Endometrial microvascular endothelial cells (primary cell): ENCODE results near the gene GNS. TPM values are rescaled to one million over a fixed set of nuclear protein-coding genes. Genes with fewer than 3 reads are reported as not detected.
"Not testable (repeated sequence)": the region's sequence is repeated elsewhere in the genome, so short reads cannot be mapped to it uniquely, and the experiment has no call there.

Experiments used
- in situ Hi-C: cut with HindIII; loops from 2 replicates; pipeline ENCODE4 v1.10.0; 2017; ENCODE audit warnings: low sequenced_read_pairs, low pct_unique_long_range_greater_than_20kb; ENCODE audit errors: inconsistent ontology term
- total RNA-seq: library from RNA; depleted of rRNA; stranded (reverse); fragments of >200 nt; gene quantifications from one replicate; pipeline ENCODE4 v1.2.3, GENCODE V29; 2015; ENCODE audit errors: inconsistent ontology term

The GNS gene
- total RNA-seq: 220 TPM

DNA sequence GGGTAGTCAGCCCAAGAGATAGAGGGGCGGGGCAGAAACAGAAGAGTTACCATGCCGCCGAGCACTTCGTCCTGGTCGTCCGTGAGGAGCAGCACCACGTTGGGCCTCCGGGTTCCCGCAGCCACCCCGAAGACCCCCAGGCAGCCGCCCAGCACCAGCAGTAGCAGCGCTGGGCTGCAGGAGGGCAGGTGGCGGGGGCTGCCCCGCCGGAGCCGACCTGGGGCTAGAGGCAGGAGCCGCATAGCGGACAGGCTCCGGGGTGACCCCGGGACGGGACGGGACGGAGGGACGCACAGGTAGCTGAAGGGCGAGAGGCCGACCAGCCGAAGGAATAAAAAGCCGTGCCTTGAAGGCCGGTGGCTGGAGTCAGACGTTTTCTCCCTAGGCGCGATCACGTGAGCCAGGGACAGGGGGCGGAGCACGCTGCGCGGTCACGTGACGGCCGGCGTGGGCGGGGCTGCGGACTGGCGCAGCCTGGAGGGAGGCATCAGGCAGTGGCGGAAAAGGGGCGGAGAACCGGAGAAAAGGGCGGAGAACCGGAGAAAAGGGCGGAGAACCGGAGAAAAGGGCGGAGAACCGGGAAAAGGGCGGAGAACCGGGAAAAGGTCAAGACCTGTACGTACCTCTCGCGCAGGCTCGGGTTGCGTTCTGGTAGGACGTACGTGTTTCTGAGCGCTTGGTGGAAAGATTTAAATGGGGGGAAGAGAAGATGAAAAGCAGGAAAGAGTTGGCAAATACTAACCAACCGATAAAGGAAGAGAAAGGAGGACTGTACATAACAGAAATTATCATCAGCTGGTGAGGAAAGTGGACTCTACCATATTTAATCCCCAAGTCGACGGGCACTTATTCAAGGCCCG lies at the start of gene GNS:
GNS (minus strand) TSS at position 372 of the 860 bp plus-strand sequence; CDS start at position 242, 130 bp downstream.
- in situ Hi-C loops: no loop called here

DNA sequence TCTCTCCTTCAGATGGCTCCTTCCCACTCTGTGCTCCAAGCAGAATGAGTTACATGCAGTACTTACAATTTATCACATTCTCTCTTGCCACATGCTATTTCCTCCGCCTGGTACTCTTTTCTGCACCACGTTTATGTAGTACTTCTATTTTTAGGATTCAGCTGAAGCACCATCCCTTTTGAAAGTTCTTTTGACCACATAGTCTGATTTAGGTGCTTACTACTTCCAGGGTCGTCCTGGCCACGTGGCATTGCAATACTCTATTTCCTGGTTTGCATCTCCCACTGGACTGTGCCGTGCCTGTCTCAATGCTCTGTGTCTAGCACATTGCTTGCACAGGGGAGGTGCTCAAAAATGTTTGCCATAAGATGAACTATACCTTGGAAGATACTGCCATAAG lies 48.9 kb upstream of the GNS start:
- in situ Hi-C loops: no loop called here

DNA sequence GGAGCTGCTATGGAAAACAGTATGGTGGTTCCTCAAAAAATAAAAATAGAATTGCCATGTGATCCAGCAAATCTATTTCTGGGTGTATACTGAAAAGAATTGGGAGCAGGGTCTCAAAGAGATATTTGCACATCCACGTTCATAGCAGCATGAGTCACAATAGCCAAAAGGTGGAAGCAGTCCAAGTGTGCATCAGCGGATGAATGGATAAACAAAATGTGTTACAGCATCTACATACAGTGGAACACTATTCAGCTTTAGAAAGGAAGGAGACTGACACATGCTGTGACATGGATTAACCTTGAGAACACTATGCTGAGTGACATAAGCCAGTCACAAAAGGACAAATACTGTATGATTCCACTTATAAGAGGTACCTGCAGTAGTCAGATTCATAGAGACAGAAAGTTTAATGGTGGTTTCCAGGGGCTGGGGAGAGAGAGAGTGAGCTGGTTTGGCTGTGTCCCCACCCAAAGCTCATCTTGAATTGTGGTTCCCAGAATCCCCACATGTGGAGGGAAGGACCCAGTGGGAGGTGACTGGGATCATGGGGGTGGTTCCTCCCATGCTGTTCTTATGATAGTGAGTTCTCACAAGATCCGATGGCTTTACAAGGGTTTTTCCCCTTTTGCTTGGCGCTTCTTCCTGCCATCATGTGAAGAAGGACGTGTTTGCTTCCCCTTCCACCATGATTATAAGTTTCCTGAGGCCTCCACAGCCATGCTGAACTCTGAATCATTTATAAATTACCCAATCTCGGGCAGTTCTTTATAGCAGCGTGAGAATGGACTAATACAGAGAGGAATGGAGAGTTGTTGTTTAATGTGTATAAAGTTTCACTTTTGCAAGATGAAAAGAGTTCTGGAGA lies 47.6 kb upstream of the GNS start:
- in situ Hi-C loops: no loop called here

DNA sequence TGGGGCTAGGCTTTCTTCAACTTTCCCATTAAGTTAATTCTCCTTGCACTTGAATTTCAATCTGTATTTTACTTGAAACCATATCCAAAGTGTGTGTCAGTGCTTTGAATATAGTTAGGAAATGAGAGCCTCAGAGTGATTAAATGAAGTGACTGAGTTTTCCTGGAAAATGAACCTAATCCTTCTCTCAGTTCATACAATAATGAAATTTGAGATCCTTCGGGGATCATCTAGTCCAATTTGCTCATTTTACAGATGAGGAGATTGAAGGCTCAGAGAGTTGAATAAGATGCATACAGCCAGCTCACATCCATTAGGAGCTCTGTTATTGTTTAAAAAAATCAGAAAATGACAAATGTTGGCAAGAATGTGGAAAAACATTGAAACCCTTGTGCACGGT lies 47.0 kb upstream of the GNS start:
- in situ Hi-C loops: no loop called here

DNA sequence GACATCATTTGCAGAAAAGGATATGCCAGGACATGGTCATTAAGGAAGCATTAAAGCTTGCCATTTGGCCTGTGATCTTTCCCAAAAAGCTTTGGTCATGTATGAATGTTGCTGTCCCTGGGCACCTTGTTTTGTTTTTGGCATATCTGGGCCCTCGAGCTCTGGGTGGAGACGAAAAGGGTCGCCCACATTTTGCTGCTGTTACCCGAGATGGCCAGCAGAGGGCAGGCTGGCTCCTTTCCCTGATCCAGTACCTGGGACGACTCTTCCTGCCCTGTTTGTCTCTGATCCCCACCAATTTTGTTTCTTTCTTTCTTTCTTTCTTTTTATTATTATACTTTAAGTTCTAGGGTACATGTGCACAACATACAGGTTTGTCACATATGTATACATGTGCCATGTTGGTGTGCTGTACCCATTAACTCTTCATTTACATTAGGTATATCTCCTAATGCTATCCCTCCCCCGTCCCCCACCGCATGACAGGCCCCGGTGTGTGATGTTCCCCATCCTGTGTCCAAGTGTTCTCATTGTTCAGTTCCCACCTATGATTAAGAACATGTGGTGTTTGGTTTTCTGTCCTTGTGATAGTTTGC lies 43.1 kb upstream of the GNS start:
- in situ Hi-C loops: not testable (repeated sequence)

DNA sequence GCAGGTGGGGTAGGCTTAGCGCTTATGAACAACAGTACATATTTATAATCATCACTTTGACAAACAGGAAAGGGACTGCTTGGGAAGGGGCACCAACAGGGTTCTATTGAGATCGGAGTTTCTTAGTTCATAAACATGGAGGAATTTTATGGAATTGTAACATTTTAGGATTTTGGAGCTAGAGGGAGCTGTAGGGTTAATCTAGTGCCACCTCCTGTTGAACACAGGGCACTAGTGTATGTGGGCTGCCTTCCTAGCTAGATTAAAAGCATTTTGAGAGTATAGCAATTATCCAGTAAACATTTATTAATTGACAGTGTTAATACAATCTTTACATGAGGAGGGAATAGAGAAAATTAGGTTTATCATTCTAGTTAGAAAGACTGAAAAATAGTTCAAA lies 42.2 kb upstream of the GNS start:
- in situ Hi-C loops: no loop called here

DNA sequence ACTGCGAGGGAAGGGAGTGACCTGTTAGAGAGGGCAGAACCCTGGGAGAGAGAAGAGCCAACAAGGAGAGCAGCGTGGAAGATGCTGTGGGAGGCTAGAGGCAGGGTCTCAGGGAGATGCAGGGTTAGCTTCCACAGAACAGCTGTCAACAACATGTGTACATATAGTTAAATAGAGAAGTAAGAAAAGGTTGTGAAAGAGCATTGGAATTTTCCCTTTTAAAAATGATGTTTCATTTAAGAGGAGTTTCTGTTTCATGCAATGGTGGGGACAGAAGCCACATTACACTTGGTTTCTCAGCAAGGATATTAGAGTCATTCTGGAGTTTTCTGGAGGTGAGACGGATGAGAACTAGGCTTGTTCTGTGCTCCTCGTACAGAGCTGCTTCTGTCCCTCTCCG lies 41.4 kb upstream of the GNS start:
- in situ Hi-C loops: no loop called here

DNA sequence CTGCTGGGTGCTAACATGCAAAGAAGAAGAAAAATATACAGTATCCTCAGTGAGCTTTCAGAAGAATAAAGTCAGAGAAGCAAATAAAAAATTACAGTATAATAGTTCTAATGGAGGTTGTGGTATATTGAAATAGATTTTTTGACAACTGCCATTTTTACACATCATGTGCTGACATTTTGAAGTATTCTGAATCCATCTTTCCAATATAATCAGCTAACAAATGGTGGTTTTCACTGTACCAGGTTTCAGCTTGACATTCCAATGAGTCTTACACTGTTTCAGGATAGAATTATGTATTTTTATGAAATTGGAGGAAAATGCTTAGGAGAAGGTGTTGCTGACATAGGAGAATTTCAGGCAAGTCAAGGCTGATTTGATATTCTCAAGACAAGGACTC lies 39.0 kb upstream of the GNS start:
- in situ Hi-C loops: no loop called here

DNA sequence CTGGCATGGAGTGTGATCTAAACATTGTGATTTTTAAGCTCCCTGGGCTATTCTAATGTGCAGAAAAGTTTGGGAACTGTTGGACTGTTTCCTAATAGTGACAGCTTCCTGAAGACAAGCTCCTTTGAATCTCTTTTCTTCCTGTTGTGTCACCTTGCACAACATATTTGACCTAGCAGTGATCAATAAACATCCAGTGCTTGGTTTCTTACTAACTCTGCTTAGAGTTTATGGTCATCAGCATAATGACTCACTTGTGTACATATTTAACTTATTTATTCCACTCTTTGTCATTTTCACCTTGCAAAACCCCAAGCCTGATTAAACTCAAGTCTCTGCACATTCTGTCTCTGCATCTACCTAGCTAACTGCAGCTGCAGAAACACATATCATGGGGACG lies 38.0 kb upstream of the GNS start:
- in situ Hi-C loops: no loop called here

DNA sequence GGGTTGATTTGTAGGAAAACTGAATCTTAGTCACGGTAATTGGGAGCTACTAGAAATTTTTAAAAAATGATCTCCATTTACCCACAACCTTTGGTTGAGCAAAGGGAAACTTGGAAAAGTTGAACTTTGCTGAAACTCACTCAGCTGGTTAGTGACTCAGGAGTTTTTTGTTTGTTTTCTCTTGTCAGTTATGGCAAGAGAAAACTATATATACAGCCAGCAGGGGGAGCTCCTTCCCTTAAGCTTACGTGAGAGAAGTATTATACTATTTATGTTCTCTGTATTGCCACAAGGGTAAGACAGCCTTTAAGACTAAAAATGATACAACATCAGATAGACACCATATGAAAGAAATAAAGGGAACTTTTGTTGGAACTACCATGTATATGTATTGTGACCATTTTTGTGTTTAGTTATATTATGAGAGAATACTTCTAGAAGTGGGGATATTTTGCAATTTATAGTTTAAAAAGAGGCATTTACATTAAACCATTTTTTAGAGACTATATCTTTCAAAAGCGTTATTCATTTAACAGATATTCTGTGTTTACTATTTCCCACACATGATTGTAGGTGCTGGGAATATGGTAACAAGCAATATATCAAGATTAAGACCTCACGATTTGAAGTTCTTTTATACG lies 37.1 kb upstream of the GNS start:
- in situ Hi-C loops: no loop called here

DNA sequence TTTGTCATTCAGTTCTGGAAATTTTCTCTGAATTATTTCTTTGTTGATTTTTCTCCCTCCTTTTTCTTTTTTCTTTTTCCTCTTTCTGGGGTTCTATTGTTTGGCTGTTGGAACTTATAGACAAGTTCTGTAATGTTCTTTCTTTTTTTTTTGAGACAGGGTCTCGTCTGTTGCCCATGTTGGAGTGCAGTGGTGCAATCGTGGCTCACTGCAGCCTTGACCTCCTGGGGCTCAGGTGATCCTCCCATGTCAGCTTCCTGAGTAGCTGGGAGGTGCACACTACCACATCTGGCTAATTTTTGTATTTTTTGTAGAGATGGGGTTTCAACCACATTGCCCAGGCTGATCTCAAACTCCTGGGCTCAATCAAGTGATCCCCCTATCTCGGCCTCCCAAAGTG lies 35.1 kb upstream of the GNS start:
- in situ Hi-C loops: no loop called here

DNA sequence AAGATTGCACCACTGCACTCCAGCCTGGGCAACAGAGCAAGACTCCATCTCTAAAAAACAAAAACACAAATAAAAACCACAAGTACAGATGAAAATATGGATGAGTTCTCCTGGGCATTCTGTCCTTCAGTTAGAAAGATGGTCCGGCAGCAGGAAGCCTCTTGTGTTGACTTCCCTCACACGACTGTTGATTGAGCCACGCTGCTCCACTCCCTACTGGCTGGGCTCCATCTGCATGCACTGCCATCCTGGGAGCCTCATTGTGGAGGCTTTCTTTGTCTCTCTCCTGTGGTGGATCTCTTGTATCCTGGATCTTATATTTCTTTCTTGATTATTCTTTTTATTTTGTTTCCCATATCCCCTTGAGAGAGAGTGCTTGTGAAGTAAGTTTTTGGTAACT lies 34.4 kb upstream of the GNS start:
- in situ Hi-C loops: no loop called here

DNA sequence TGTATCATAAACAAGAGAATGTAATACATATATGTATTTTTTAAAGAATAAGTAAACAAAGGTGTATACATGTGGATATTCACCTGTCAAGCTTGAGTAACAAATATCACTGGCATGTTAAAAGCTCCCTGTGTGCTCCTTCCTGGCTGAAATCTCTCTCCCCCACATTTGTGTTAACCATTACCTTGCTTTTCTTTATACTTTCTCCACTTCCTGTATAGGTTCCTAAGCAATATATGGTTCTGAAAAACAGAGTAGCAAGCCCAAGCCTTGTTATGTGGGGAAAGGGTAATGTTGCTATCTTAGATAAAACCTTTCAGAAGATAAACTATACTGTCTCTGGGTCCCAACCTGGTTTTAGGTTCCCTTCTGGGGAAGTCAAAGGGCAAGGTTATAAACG lies 32.9 kb upstream of the GNS start:
- in situ Hi-C loops: no loop called here

DNA sequence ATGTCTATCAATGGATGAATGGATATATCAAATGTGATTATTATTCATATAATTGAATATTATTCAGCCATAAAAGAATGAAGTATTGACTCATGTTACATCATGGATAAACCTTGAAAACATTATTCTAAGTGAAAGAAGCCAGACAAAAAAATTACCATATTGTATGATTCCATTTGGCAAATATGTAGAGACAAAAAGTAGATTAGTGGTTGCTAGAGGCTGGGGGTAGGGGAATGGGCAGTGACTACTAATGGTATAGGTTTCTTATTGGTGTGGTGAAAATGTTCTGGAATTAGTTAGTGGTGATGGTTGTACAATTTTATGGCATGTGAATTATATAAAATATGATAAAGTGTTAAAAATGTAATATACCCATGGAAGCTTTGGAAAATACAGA lies 31.8 kb upstream of the GNS start:
- in situ Hi-C loops: no loop called here

DNA sequence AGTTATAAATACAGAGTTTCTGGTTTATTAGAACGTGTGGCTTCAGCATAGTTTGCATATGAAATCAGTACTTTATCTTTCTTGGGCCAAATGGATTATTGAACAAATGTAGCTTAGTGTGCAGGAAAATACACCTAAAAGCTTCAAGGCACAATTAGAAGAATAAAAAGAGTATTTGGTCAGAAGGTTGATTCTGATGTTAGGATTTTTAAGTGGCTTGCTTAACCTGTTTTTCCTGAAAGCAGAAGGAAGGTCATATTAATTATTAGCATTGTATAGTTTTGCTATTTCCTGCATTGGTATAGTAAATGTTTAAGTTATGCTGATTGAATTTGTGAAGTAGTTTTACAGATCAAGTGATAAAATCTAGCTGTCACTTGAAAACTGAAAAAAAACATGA lies 31.0 kb upstream of the GNS start:
- in situ Hi-C loops: no loop called here

DNA sequence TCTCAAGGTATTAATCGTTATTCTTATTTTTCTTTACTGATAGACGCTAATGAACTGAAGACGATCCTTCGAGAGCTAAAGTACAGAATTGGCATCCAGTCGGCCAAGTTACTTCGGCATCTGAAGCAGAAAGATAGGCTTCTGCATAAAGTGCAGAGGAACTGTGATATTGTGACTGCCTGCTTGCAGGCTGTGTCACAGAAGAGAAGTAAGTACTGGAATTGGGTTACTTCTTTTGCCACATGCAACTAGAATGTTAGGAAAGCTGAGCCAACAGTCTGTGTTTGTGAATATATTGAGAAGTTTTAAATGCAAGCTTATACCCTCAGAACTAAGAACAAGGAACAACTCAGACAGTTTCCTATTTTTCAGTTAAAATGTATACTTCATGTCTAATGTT lies 26.6 kb upstream of the GNS start:
- in situ Hi-C loops: no loop called here

DNA sequence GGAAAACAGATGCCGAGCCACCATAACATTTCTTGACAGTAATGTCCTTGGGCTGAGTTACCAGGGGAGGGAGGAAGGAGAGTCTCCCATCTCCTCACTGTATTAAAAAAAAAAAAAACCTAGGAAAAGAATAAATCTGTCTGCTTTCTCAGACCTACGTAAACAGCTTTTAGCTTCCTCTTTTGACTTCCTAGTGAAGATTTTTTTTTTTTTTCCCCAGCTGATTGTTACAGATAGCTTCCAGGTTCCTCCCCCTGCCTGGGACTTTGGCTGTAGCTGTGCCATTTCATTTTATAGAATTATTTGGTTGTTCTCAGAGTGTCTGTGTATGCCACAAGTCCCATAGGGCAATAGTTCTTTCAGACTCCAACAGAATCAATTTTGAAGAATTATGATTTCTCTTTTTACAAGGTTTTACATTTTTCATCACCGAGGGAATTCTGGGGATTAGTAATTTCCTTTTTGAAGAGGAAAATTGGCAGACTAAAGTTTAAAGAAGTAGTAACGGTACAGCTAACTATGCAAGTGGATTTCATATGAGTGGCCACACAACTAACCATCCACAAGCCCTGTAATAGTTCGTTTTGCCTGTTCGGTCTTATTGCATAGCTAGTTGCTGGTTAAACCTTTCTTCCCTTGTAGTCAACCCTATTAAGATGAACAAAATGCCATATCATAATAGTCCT lies 23.1 kb upstream of the GNS start:
- in situ Hi-C loops: no loop called here

DNA sequence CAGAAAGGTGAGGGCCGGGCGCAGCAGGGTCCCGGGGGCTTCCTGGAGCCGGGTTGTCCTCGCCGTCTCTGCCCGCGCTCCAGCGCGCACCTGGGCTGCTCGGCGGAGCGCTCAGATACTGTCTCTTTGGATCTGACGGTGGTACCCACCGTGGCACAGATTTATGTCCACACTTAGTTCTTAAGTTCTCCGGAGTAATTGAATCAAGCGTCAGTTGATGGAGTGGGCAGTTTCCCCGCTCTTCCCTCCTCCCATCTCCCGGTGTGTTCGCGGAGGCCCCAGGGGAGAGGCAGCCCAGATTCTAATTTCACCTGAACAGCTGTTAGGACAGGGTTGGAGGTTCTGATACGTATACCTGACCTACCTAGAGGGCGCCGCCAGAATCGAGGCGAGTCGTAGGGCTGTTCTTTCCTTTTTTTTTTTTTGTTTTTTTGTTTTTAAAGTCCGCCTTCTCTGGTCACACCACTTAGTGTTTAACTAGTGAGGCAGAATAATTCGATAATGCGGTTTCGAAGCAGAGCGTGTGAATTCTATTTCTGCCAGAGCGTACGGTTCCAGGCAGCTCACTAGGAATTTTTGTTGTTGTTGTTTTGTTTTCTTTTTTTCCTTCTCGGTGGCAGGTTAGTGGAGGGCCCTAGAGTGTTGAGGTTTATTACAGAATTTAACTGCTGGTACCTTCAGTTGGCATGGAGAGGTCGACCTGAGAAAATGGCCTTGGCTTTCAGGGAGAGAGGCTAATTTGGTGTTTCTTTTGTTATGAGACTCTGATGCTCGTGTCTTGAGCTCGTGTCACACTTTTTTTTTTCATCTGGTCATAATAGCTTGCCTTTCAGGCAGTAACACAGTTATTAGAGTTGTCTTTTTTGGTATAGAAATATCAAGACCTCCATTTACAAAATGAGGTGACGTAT lies 22.3 kb upstream of the GNS start:
- in situ Hi-C loops: no loop called here
